DMS 273 treated with DMSO at 0.1 percent for 48 hours (cell line): ENCODE results near the gene TLR7.

ENCODE experiments used
- DNase-seq: peaks from one replicate; lab custom pipeline; 2025; lab: John Stamatoyannopoulos, UW

TLR7 gene

DNA sequence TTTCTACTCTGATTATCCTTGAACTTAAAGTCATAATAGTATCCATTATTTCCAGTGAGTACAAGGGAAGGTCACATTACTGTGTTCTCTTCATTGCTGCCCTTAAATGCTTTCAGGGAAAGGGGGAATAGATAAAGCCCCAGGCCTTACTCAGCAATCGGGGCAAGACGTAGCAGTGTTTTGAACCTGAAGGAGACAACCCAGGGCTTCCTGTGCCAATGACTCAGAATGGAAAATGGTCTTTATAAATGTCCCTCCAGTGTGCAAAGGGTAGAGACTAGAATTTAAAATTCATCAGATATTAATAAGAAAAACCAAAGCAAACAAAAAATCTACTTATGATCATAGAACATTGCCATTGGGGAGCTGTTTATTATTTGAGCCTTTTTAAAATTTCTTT is 63.3 kb downstream of the TLR7 start:
- no peak for DNase-seq

DNA sequence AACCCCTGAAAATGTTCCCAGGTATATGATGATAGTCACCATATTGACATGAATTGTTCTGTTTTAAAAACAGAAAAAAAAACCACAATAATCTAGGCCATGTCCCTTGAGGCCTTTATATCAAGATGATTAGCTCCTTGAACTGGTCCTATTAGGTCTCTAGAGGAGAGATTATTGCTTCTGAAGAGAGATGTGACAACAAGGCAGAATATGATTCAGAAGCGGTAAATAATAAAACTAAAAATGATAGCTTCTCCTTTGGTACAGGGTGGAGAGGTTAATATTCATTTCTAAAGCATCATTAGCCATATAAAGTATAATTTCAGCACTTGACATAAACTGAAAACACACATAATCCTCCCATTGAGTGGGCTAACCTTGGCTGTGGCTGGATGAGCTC is 65.4 kb downstream of the TLR7 start:
- DNase-seq: no peak

DNA sequence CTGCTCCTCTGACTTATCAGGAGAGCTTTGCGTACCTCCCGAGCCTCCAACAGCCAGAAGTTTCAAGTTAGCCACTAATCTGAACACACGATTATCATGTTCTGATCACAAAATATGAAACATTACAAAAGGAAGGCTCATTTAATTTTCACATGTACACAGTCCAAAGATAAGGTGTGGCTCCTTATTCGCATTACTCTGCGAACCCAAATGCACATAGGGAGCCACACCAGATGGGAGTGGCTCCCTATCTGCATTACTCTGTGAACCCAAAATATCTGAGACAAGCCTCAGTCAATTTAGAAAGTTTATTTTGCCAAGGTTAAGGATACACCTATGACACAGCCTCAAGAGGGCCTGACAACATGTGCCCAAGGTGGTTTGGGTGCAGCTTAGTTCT is 68.0 kb downstream of the TLR7 start:
- DNase-seq: no peak

DNA sequence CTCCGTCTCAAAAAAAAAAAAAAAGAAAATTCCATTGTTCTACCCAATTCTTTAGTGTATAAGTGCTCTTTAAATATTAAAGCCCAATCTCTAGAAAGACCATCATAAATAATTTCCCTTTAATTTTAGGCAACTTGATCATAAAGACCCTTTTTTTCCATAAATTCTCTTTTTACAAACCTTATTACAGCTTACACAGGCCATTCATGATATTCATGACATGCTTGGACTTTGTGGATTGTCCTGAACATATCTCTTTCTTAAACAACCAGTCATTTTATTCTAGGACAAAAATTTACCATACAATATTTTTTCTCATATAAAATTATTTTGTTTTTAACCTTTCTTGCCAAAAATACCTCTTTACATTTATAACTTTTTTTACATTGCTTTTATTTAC is 70.1 kb downstream of the TLR7 start:
- no peak for DNase-seq
